ENCODE measurements around the gene RCAN1. TPM values are rescaled to one million over a fixed set of nuclear protein-coding genes. Genes with fewer than 3 reads are reported as not detected.

Gene RCAN1
- total and polyA plus RNA-seq, 3 donors from 2014 or later = 16.7 to 21.9 (median 20.6) TPM

DNA sequence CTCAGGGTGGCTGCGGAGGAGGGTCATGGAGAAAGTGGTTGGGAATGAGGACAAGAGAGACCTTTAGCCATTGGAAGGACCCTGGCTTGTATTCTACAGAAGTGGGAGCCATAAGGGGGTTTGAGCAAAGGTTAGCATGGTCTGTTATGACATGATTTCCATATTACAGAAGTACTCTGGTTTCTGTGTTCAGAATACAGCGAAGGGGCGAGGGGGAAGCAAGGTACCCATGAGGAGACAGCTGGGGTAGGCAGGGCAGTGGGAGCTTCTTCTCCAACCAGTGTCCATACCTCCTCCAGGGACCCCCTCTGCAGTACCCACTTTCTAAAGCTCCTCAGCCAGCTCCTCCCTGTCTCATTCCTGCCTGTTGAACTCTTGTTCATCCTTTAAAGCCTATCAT lies 81.0 kb downstream of the RCAN1 start:
- no peak overlapping the region for H3K4me3 ChIP-seq
- DNase-seq = no peak
- no peaks in the 10 kb centered on the region for H3K27me3 ChIP-seq
- H3K36me3 ChIP-seq (ENCODE audit: low read depth, missing control alignments) = no peaks in the 10 kb centered on the region
- H3K4me1 ChIP-seq = peaks cover 10% of the 10 kb centered on the region
- intact Hi-C loops (cut with DNase I; ENCODE audit: low total_unique reads) = no loop called here
- H3K9me3 ChIP-seq = no peaks in the 10 kb centered on the region
- 79 to 87% methylated on average over 3 of the region's 3 CpGs for WGBS, 2 donors
- H3K27ac ChIP-seq = no peak overlapping the region
- no peak for TF ChIP-seq POLR2A (IDR thresholded peaks at IDR 0.05)

DNA sequence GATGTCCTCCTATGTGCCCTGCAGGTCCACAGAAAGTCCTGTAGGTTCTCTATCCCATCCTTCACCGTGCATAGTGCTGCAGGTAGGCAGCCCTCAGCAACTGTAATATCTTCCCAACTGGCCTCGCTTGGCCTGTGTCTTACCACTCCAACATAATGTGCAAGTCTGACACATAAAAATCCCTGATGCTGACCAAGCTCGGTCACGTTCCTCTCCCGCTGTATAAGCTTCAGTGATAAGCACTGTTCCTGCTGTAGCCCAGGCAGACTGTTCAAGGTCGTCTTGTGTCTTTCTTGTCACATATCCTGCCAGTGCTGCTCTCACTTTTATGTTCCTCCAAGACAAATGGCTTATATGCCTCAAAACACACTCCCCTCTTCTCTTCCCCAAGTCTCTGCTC lies 83.5 kb downstream of the RCAN1 start:
- Histone ChIP-seq H3K27me3 (no peaks in the 10 kb centered on the region), H3K27ac (peak overlapping the region; percentile 59 to 60), H3K36me3 (ENCODE audit: low read depth, missing control alignments) (no peaks in the 10 kb centered on the region), H3K4me3 (no peak overlapping the region), H3K4me1 (peaks cover 14% of the 10 kb centered on the region), H3K9me3 (no peaks in the 10 kb centered on the region)
- TF ChIP-seq CTCF (IDR thresholded peaks at IDR 0.05) (no peak), POLR2A (IDR thresholded peaks at IDR 0.05) (no peak)
- 22 to 63% methylated on average over 6 of the region's 6 CpGs for WGBS, 2 donors
- intact Hi-C loops (cut with DNase I; ENCODE audit: low total_unique reads) = no loop called here
- DNase-seq = peak; percentile 88

DNA sequence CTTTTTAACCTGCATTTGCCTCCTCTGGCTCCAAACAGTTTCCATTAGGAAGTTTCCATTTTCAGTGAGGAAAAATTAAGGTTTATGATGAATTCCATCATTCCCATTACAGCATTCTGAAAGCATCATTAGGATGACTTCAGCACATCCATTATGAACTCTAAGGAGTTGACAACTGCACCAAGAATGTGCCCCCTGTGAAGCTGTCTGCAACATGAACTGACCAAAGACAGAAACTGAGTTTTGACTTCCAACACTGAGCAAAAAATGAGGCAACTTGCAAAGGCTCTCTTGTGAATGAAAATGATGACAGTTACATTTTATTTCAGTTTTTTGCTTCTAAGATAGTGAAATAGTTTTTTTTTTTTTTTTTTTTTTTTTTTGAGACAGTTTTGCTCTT lies 84.7 kb downstream of the RCAN1 start:
- DNase-seq = no peak
- H3K4me1 ChIP-seq = peaks cover 25% of the 10 kb centered on the region
- H3K36me3 ChIP-seq (ENCODE audit: low read depth, missing control alignments) = no peaks in the 10 kb centered on the region
- H3K27me3 ChIP-seq = no peaks in the 10 kb centered on the region
- H3K4me3 ChIP-seq = no peak overlapping the region
- intact Hi-C loops (cut with DNase I; ENCODE audit: low total_unique reads) = no loop called here
- no peak overlapping the region for H3K27ac ChIP-seq
- no peaks in the 10 kb centered on the region for H3K9me3 ChIP-seq
- TF ChIP-seq POLR2A (IDR thresholded peaks at IDR 0.05) (no peak), CTCF (IDR thresholded peaks at IDR 0.05) (no peak)

DNA sequence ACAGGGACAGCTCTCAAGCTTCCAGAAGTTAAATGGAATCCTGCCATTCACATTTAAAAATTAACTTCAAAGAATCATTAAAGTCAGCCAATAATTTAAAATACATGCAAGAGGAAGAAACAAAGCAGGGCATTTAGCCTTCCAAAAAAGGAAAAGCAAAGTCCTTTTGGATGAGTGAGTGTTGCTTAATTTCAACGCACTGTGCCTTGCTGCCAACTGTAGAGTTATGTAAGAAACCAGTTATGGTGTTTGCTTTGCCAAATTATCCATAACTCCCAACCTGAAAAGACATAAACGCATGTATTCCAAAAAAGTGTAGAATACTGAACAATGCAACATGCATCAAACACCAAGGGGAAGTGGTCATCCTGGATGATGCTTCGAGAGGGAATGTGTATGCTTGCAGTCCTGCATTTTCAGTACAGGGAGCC lies 86.8 kb downstream of the RCAN1 start:
- H3K27me3 ChIP-seq = no peaks in the 10 kb centered on the region
- TF ChIP-seq POLR2A (IDR thresholded peaks at IDR 0.05) (no peak), CTCF (IDR thresholded peaks at IDR 0.05) (no peak)
- intact Hi-C loops (cut with DNase I; ENCODE audit: low total_unique reads) = no loop called here
- no peak for DNase-seq
- H3K27ac ChIP-seq = no peak overlapping the region
- H3K4me3 ChIP-seq = no peak overlapping the region
- H3K9me3 ChIP-seq = no peaks in the 10 kb centered on the region
- H3K36me3 ChIP-seq (ENCODE audit: low read depth, missing control alignments) = no peaks in the 10 kb centered on the region
- peaks cover 33% of the 10 kb centered on the region for H3K4me1 ChIP-seq
- WGBS, 2 donors = 90 to 94% methylated on average over 3 of the region's 3 CpGs

DNA sequence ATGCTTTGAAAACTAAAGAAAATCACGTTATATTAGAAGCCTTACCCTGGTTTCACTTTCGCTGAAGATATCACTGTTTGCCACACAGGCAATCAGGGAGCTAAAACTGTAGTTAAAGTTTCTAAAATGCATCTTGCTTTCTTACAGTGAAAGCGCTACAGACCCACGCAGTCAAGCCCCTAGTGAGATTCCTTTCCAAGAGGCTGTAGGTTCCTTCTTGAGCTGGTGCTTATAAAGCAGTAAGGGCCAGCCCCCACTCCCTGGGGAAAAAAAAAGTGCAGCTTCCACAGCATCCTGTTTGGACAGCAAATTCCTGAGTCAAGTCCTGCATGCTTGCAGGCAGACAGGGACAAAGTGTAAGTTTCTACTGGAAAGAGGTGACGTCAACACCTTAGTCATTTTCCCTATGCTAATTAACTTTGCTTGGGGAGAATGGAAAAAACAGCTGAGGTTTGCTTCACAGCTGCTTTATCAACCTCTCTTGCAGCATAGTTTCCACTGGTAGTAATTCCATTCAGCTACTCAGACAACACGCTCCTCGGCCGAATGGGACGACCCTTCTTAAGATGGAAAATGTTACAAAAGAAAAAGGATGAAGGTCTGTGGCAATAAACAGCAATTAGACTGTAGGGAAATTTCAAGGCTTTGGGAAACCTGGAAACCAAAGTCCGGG lies 88.2 kb downstream of the RCAN1 start:
- H3K4me1 ChIP-seq = peaks cover 39% of the 10 kb centered on the region
- no peaks in the 10 kb centered on the region for H3K27me3 ChIP-seq
- intact Hi-C loops (cut with DNase I; ENCODE audit: low total_unique reads) = no loop called here
- H3K9me3 ChIP-seq = no peaks in the 10 kb centered on the region
- no peaks in the 10 kb centered on the region for H3K36me3 ChIP-seq (ENCODE audit: low read depth, missing control alignments)
- peak; percentile 71 for DNase-seq
- WGBS, 2 donors = 26 to 30% methylated on average over 10 of the region's 10 CpGs
- TF ChIP-seq POLR2A (IDR thresholded peaks at IDR 0.05) (no peak), CTCF (IDR thresholded peaks at IDR 0.05) (no peak)
- peak overlapping the region; percentile 36 to 51 for H3K4me3 ChIP-seq
- H3K27ac ChIP-seq = peak overlapping the region; percentile 86 to 94

Measured in testis (tissue), 3 donors.